ENCODE data around the gene OTOP2.

DNA sequence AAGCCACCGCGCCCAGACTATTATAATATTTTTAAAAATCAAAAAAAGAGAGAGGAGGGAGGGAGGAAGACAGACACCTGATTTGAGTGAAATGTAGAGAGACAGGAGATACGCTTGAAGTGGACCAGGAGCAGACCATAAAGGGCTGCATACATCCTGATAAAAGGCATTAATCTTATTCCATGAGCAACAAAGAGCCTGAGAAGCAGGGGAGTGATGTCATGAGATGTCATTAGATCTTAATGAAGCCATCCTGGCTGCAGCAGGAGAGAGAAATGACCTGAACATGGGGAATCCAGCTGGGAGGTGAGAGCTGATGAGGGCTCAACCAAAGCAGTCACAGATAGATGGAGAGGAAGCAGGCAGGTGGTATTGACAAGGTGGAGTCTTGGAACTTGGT, 53.7 kb downstream of the OTOP2 start:
- no peak for TF ChIP-seq CTCF (conservative IDR thresholded peaks at IDR 0.05; ENCODE audit: low read length)
- no peak for TF ChIP-seq EZH2phosphoT487 (IDR thresholded peaks at IDR 0.05; ENCODE audit: borderline replicate concordance, low read depth, low read length)
